NCI-H1105 (cell line): ENCODE measurements around the gene P2RY13.

ENCODE experiments used
- DNase-seq: peaks from one replicate; lab custom pipeline; 2025; lab: John Stamatoyannopoulos, UW

The P2RY13 gene

DNA sequence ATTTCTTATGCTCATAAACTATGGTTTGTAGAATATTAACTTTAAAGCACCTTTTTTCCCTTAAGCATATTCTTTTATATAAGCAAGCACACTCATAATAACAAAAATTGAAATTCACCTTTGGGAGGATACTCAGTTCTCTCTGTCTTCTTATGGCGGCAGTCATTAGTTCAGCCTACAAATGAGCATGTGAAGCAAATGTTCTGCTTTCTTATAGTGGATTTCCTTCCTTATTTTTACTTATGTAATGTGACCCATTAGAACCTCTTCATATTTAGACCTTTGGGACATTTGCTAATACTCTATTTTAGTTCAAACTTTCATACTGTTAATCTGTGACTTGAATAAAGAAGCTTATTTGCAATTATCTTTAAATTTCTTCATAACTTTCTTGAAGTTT, at the start of gene P2RY13:
TSS of gene P2RY13 (minus strand) at position 187 of the 400 bp plus-strand sequence. CDS start at position 166, 21 bp downstream.
- DNase-seq = no peak

DNA sequence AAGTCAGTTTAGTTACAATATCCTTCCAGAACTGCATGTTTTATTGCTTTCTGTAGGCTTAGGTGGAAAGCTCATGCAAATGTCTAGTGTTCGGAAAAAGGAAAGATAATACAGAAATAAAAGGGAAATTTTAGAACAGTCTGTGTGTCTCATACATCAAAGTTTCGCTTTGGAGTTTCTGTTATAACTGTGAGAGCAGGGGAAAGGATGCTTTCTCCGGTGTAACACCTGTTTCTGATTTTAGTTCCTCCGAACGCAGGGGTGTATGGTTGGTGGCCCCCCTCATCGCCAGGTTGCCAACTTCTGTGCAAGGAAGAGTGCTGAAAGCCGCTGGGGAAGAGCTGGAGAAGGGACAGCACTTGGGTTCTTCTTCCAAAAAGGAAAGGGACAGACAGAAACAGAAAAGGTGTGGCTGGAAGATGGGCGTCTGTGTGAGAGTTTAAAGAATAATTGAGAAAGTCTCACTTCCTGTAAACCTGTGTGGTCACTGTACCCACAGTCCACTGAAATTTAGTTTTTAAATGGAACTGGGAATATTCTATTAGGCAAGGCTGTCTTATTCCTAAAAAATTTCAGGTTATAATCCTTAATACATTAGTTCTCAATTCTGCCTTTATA, 48.5 kb upstream of the P2RY13 start:
- DNase-seq = no peak

DNA sequence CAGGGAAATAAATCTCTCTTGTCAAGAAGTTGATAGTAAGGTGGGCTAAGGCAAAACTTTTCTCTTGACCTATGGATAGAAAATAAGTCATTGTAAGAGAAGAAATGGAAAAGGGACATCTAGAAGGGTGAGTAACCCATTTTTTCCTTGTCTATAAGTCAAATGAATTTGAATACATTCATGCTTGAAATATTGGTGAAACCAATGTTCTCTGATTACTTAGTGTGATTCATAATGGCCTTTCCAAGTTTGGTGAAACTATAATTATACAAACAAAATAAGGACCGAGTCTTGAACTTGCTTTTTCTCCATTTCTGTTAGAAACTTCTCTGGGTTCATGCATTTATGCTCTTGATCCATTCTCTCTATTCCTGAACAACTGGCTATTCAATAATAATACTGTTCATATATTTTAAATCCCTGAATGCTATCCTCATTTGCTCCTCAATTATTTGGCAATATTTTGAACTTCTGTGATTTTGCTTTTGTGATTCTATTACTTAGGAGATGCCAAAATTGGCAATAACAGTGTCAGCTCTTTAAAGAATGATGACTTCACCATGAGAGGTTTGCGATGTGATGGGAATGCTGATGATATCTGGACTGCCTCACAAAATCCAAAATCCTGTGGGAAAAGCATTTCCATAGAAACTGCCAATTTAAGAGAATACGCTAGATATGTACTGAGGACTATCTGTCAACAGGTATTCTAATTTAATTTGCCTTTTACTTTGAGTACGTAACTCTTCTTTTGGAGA, 42.9 kb upstream of the P2RY13 start:
- no peak for DNase-seq

DNA sequence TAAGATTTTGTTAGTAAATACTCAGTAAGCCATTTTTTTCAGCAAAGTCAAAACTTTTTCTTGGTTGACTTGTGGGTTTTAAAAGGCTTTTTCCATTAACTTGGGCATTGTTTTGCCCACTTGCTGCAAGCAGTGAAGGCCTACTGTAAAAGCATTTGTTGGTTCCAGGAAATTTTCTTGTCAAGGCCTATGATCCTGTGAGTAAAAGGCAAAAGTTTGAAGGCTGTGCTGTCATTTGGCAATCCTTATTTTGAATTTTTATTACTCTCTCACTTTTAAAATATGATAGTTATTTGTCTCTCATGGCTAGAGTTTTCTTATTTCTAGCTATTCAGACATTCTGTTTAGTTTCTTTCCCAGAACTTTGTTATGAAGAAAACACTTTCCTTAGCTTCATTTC, 42.2 kb upstream of the P2RY13 start:
- DNase-seq = no peak

DNA sequence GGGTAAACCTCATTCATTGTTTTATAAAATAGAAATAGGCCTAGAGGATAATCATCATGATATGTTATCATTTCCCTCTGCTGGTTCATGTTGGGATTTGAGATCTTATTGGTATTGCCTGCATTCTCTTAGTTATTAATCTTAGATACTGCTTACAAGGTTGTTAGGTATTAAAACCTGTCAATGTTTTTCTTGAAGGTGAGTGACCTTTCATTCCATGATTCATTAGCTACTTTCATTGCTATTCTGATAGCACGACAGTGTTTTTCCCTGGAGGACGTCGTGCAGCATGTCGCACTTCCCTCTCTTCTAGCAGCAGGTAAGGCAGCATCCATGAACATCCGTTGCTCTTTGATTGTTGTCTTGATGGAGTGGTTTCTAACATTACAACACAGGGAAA, 38.1 kb upstream of the P2RY13 start:
- DNase-seq = no peak

DNA sequence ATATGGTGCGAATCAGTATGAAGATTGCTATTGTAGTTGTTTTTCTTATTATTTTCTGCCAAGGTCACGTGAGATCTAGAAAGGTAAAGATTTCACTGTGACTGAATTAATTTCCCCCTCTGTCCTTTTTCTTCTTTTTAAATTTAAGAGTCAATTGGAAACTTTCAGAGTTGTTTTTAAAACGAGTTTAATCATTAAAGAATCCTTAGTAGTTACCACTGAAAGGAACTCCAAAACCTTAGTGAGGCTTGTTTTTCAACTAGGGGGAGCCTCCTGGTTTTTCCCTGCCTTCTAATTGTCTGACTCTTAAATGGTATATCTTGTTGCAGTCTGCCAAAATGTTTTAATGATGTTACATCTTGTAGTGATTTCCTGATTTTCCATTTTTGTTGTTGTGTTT, 37.6 kb upstream of the P2RY13 start:
- DNase-seq = no peak

DNA sequence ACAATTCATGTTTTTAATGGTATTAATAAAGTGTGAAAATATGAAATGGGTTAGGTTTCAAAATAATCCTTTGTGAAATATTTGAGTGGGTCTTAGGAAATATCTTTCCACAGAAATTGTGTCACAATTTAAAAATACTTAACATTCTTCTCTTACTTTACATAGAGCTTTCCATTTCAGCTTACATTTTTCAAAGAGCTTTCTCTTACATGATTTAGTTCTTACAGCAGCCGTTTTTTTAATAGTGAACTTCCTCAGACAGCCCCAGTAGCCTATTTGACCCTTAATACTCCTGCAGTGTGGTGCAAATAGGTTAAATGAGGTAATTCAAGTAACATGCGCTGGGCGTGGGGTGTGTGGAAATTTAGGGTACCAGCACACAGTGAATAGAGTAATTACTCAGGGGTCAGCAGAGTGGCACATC, 33.4 kb upstream of the P2RY13 start:
- DNase-seq = no peak

DNA sequence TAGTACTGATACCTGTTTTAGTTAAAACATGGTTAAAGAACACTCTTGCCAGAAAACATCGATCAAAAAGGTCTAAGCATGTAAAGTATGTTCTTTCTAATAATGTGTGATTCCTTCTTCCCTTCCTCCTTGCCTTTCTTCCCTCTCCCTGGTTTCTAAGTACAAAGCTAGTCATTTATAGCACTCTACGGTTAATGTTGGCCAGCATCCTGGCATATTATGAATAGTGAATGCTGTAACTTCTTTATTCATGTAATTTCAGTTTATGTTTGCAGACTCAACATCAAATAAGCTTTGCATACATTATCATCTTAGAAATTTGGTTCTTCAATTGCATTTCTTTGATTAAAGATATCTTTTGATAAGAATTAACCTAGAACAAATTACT, 28.1 kb upstream of the P2RY13 start:
- DNase-seq = no peak

DNA sequence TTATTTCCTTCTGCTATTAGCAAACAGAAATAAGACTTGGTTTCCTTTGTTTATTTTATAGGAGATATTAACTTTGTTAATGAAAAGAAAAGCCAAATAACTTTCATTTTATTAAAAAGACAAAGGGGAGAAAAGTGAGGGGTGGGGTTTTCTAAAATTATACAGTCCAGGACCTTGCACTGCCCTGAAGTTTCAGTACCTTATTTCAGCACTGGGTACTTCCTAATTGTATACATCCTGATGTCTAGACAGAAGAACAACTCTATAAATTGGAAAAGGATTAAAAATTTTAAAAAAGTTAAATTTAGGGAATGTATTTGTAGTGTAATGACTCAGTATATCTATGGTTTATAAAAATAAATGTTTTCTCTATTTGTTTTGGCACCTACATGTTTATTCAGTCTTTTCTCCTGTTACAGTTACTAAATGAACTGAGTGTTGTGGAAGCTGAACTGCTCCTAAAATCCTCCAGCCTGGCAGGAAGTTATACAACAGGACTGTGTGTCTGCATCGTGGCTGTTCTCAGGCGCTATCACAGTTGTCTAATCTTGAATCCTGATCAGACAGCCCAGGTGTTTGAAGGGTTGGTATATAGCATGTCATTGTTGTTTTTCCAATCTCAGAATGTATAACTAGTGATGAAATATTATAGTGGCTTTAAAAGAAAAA, 27.6 kb upstream of the P2RY13 start:
- DNase-seq = no peak

DNA sequence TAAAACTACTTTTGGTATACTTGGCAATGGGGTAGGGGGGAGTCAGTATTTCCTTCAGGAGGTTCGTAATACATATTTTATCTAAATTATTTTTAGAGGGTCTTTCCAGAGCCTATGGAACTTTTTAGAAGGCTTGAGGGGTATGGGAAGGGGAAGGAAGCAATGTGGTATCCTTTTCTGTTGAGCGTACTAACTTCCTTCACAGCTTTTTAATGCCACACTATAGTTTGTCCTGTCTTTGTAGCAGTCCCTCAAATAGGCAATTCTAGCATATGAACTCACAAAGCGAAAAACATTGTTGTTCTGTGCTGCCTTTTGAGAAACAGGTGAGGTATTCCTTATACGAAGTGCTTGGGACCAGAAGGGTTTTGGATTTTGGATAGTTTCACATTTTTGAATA, 22.3 kb upstream of the P2RY13 start:
- no peak for DNase-seq

DNA sequence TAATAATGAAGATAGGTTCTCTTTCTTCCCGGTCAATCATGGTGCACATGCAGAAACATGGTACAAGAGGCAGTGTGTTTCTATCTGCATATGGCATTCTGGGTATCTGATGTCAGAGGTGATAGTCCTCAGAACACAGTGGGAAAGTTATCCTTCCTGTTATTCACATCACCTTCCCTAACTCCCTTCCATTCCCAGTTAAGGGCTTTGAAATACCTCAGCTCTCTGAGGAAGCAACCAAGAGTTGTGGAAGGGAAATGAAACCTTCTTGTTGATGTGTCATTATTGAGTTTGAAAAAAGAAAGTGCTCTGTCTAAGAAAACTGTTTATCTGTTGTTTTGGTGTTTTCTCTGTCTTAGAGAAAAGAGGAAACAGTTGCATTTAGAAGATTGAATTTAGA, 21.9 kb upstream of the P2RY13 start:
- no peak for DNase-seq

DNA sequence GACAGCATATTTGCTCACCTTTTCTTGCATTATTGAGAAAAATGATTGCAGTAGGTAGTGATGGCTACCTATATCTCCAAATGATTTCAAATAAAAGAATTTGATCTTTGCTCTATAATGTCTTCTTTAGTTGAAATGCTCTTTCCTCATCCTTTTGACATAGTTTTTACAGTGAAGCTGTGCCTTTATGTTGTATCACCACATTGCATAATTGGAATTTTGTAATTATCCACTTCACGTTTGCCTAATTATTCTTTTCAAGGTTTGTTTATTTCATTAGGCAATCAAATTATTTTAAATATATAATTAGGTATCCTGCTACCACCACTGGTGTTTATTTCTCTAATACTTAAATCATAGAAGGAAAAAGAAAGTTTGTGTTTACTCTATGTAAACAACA, 21.3 kb upstream of the P2RY13 start:
- no peak for DNase-seq

DNA sequence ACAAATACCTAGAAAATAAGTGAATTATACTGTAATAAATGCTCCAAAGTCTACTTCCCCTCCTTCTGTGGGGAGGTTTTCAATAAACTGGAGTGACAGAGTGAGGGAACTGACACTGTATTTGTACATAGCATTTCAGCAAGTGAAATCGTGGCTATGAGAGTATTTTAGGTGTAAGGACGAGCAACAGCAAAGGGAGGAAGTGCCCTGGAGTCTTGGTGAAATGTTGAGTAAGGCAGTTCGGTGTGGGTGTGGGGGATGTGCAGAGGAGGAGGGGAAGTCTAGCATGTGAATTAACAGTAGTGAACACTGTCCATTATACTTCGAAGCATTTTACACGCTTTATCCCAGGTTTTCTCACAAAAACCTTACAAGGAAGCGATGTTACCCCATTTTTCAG, 18.1 kb upstream of the P2RY13 start:
- DNase-seq = no peak

DNA sequence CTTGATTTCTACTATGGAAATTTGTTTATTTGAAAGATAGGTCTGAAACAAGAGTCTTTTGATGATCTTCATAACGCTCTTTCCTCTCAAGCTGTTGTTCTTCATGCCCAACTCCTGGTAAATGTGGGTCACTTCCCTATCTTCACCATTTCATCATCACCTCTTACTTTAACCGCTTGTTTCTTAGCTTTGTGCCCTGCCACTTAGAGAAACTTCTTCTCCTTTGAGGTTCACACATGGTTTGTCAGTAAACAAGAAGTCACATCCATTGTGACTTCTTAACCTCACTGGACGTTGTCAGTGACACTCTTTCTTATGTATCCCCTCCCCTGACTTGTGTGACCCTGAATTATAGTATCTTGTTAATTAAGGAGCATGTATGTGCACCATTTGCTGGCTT, 16.9 kb upstream of the P2RY13 start:
- DNase-seq = no peak

DNA sequence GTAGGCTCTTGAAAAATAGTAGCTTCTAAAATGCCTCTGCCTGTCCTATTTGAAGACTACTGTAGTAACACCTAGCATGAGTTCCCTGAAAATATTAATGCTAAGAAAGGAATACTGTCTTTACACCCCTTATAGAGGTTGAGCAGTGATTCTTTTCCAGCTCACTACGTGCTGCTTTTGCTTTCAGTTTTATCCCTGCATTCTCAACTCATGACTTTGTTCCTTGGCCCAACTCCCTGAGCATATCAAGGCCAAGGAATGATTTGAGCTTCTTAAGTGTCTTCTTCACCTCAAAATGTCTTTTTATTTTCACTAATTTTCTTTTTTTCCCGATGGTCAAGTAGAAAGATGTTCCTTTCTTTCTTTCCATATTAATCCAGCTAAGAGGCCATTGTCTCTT, 16.5 kb upstream of the P2RY13 start:
- no peak for DNase-seq

DNA sequence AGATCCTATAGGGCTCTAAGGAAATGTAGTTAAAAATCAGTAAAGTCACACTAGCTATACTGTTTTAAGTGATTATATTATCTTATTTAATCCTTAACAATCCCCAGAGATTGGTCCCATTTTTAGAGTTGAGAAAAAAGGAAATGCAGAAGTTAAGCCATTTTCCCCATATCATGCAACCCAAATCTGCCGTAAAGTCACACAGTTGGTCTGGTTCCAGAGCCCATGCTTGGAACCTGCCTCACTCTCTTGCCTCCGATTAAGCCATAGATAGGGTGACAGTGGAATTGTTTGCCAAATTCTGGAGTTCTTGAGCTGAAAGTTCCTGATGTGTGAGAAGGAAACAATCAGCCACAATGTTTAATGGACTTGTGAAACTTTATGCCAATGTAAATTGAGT, 2.3 kb upstream of the P2RY13 start:
- no peak for DNase-seq

DNA sequence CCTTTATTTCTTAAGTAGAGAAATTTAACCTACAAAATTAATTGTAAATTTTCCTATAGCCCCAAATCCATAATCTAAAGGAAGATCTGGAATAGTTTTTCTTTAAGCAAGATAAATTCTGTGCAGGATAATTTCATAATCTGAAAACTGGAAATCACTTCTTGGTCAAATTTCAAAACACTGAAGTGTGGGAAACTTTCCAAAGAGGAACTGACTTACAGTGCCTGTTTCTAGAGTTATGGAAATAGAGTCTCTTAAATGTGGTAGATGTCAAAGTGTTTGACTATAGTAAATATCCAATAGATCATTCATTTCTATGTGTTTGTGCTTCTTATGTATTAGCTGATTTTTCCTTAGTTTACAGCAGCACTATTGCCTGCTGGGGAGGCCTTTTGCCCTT, 1.6 kb upstream of the P2RY13 start:
- no peak for DNase-seq

DNA sequence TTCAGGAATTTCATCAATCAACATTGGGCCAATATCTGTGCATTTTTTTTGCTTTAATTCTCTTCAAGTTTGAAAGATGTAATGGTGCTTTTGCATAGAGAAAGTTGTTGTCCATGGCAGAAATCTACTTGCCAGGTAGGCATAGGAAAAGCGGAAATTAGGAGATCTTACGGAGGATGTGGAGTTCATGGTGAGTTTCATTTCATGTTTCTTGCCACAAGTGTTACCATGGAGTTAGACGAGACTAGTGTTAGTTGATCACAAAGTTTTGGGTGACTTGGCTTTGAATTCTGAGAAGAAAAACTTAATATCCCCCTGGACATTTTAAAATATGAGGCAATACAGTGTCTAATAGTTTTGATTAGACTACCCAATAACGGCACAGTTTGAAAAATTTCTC, 1.0 kb upstream of the P2RY13 start:
- no peak for DNase-seq

DNA sequence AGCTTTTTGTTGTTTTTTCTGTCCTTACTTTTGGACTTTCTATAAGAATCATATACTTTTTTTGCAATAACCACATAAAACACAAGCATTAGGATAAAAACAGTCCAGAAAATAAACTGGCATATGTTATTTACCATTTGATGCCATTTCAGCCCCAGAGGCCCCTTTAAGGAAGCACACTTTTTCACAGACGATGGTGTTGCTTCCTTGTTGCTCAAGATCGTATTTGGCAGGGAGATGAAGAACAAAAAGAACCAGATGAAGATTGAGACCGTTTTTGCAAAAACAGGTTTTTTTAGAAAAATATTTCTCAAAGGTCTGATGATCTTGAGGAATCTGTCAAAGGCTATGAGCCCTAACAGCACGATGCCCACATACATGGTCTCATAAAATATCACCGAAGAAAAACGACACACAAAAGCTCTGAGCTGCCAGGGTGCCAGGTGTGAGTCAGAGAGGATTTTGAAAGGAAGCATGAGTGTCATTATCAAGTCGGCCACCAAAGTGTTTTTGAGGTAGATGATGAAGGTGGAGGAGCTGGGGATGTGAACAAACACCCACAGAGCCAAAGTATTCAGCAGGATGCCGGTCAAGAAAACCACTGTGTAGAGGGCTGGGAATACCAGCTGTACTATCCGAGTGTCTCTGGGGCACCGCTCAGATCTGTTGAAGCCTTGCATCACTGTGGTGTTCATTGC, 902 bp downstream of the P2RY13 start:
- no peak for DNase-seq

DNA sequence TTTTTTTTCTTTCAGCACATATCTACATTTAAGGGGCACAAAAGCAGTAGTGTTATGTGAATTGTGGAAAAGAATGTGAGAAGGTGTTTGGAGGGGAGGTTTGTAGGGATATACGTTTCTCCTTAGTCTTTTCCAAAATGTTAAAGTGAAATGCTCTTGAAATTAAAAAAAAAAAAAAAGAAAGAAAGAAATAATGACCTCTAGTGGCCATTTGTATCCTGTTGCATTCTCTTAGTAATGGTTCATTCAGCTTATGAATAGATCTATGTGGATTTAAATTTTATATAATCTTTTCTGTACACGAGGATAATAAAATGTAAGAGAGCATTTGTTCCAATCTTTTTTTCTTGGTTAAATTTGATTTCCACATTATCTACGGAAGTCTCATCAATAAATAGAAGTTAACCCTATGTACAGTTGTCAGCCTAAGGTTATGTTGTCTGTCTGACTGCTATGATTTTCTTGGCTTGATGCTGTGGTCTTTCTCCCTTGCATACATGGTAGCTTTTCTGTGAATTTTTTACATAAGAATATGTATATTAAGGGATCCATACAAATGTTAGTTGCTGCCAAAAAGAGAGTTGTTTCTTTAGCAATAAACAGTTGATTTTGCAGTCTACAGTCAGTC, 1.7 kb downstream of the P2RY13 start:
- no peak for DNase-seq

DNA sequence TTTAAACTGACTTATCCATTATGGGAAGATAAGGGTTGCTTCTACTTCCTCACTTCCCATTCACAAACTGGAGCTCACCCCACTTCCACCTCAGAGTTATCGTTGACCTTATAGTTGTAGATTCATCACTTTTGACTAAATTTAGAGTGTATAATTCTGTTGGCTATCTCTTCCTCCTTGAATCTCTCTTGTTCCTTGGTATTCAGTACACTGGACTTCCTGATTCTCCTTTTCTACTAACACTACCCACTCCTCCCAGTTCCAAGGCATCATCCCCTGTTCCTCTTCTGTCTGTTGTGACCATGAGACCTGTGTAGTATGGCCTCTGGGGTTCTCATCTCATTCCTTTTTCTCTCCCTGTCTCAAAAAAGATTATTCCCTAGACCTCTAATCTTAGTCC, 6.8 kb downstream of the P2RY13 start:
- DNase-seq = no peak

DNA sequence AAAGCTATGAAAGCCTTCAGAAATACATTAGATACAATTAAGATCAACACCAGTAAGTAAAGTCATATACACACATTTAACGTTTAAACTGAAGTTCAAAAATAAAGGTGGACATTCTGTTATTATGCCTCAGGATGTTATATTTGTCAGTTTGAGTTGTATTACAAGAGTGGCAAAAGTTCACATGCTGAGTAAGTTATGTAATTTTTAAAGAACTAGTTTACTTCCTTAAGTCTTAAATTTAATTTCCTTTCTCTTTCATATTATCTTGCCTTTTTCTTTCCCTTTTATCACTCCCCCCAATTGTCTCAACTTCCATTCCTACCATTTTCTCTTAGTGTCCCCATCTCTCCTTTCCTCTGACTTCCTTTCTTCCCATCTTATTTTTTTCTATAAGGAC, 7.8 kb downstream of the P2RY13 start:
- DNase-seq = no peak
